ENCODE data around the gene DUOXA2. TPM values are rescaled to one million over a fixed set of nuclear protein-coding genes. Genes with fewer than 3 reads are reported as not detected.

DUOXA2 gene
- total RNA-seq, 1 donor from 2014 or later, result not detected

DNA sequence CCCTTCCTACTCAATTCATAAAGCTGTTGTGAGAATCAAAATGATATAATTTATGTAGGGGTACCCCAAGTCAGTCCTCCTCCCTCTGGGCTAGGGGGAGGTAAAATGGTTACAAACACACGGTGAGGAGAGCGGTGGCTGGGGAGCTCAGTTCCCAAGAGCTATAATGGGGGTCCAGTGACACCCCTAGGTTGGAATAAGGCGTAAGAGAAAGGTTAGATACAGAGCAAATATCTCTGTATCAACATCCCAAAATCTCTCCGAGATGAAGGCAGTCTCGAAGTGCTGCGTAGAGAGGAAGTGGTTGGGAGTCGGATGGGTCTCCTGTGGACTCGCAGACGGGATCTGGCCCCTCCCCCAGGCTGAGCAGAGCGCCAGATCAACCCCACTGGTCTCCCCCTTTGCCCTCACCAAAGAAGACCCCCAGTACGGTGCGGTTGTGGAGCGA, 2.0 kb upstream of the DUOXA2 start:
- TF ChIP-seq, protein P1, sequence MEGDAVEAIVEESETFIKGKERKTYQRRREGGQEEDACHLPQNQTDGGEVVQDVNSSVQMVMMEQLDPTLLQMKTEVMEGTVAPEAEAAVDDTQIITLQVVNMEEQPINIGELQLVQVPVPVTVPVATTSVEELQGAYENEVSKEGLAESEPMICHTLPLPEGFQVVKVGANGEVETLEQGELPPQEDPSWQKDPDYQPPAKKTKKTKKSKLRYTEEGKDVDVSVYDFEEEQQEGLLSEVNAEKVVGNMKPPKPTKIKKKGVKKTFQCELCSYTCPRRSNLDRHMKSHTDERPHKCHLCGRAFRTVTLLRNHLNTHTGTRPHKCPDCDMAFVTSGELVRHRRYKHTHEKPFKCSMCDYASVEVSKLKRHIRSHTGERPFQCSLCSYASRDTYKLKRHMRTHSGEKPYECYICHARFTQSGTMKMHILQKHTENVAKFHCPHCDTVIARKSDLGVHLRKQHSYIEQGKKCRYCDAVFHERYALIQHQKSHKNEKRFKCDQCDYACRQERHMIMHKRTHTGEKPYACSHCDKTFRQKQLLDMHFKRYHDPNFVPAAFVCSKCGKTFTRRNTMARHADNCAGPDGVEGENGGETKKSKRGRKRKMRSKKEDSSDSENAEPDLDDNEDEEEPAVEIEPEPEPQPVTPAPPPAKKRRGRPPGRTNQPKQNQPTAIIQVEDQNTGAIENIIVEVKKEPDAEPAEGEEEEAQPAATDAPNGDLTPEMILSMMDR (IDR thresholded peaks at IDR 0.05; ENCODE audit: insufficient read depth, low read length, severe bottlenecking), result no peak
- DNase-seq (ENCODE audit: low read depth) (no peak), FAIRE-seq (no peak)
- Histone ChIP-seq H3K36me3 (ENCODE audit: control insufficient read depth, insufficient read depth, low read length) (no peaks in the 10 kb centered on the region), H3K4me3 (ENCODE audit: low read depth, low read length) (peak overlapping the region; percentile 4), H3K27me3 (ENCODE audit: control insufficient read depth, insufficient read depth, low read length) (peaks cover 64% of the 10 kb centered on the region)

DNA sequence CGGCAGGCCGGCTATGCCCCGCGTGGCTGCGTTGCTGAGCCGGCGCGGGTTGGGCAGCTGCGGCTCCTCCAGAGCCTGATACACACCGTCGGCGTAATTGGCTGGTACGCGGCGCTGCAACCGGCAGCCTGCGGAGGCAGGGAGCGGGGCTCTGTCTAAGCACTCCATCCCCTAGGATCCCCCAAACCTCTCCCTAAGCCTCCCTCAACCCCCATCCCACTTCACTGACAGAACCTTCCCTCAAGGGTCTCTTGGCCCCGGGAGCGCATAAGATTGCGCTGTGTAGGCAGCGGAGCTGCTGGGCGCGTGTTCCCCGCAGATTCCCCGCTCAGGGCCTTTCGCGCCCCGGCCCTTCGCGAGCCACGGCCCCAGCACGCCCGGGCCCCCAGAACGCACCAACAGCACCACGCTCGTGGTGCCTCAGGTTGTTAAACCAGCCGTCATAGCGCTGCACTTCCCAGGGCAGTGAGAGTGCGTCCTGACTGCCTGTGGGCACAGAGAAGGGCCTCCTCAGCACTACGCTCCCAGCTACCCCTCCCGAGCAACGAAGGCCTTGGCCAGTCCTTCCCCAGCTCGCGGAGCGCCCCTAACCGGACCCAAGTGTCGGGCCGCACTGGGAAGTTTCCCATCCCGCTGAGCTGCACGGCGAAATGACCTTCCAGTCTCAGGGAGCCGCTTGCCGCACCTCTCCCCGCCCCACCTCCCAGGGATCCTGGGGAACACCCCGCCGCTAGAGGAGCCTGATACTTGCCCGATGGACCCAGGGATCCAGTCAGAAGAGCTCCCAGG, 1.3 kb upstream of the DUOXA2 start:
- TF ChIP-seq, protein P1 (IDR thresholded peaks at IDR 0.05; ENCODE audit: insufficient read depth, low read length, severe bottlenecking), result no peak
- FAIRE-seq (no peak), DNase-seq (ENCODE audit: low read depth) (no peak)
- Histone ChIP-seq H3K4me3 (ENCODE audit: low read depth, low read length) (peak overlapping the region; percentile 4), H3K36me3 (ENCODE audit: control insufficient read depth, insufficient read depth, low read length) (no peaks in the 10 kb centered on the region), H3K27me3 (ENCODE audit: control insufficient read depth, insufficient read depth, low read length) (peaks cover 64% of the 10 kb centered on the region)

DNA sequence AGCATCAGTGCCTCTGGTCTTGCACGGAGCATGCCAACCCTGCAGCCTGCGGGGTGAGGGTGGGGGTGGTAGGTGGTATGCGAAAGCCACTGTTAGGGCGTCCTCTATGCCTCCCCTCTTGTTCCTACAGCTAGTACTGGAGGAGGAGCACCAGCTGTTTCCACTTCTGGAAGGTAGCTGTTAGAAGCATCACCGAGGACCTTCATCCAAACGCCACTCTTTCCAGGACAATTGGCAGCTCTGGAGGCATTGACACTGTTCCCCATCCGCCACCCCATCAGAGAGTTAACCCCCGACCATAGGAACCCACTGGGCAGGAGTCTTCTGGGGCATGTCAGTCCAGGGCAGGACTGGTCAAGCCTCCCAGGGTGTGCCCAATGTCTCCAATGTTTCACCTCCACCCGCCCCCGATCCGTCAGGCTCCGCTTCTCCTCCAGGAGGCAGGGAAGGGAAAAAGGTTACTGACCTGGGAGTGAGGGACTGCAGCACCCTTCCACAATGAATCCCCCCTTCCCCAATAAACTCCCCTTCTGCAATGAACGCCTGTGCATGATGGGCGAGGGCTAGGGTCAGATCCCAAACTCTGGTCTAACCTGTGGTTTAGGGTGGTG, 641 bp upstream of the DUOXA2 start:
- TF ChIP-seq, protein P1 (IDR thresholded peaks at IDR 0.05; ENCODE audit: insufficient read depth, low read length, severe bottlenecking), result no peak
- DNase-seq (ENCODE audit: low read depth) (no peak), FAIRE-seq (no peak)
- Histone ChIP-seq H3K4me3 (ENCODE audit: low read depth, low read length) (no peak overlapping the region), H3K36me3 (ENCODE audit: control insufficient read depth, insufficient read depth, low read length) (no peaks in the 10 kb centered on the region), H3K27me3 (ENCODE audit: control insufficient read depth, insufficient read depth, low read length) (peaks cover 64% of the 10 kb centered on the region)

DNA sequence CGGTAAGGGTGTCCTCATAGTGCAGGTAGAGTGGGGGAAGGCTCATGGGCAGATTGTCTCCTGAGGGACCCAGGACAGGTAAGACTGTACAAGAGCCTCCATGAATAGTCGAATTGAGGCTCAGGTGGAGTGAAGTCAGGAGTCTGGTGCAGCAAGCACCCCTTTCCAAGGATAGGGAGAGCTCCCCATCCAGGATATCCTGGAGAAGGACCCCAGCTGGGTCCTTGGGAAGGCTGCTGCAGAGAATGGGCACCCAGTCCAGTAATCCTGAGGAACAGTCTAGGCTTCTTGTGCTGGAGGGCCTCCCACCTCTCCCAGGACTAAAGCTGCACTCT, 592 bp downstream of the DUOXA2 start:
- FAIRE-seq, result no peak
- no peak for DNase-seq (ENCODE audit: low read depth)
- Histone ChIP-seq H3K36me3 (ENCODE audit: control insufficient read depth, insufficient read depth, low read length) (peaks cover 5% of the 10 kb centered on the region), H3K27me3 (ENCODE audit: control insufficient read depth, insufficient read depth, low read length) (peaks cover 62% of the 10 kb centered on the region), H3K4me3 (ENCODE audit: low read depth, low read length) (no peak overlapping the region)
- TF ChIP-seq, protein P1 (IDR thresholded peaks at IDR 0.05; ENCODE audit: insufficient read depth, low read length, severe bottlenecking), result no peak

DNA sequence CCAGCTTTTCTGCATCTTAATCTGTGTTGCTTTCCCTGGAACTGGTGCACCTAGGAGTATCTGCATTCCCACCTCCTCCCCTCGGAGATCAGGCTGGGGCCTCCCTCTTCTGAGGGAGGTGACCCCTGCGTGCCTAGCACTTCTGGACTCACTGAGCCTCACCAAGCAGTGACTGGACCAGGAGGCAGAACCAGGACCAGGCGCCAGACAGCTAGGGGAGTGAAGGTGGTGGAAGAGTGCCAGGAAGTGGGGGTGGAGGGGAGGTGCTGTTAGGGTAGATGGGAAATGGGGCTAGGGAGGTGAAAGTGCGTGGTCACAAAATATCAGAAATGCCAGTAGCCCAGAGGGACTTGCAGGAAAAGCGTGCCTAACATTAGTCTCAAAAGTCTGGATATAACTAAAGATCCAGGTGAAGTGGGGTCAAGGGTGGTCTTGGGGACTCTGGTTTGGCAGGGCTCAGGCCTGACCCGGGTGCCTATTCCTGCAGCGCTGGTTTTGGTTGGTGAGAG, 1.2 kb downstream of the DUOXA2 start:
- H3K4me3 ChIP-seq (ENCODE audit: low read depth, low read length), result no peak overlapping the region
- peaks cover 56% of the 10 kb centered on the region for H3K27me3 ChIP-seq (ENCODE audit: control insufficient read depth, insufficient read depth, low read length)
- FAIRE-seq (no peak), DNase-seq (ENCODE audit: low read depth) (no peak)
- TF ChIP-seq, protein P1 (IDR thresholded peaks at IDR 0.05; ENCODE audit: insufficient read depth, low read length, severe bottlenecking), result no peak
- peaks cover 5% of the 10 kb centered on the region for H3K36me3 ChIP-seq (ENCODE audit: control insufficient read depth, insufficient read depth, low read length)

Data from bronchial epithelial cell (primary cell).